WTC11 (cell line): Measurements from ENCODE around the gene AKAP13.
"Not testable (repeated sequence)": the region's sequence is repeated elsewhere in the genome, so short reads cannot be mapped to it uniquely, and the experiment has no call there.

ENCODE experiments used
- AR ChIP-seq: fragments of 250-450 bp; sonication (Bioruptor Pico); IDR thresholded peaks from 2 replicates; pipeline ENCODE4 v1.9.0; 2021; ENCODE audit warnings: mild to moderate bottlenecking
- CBFB ChIP-seq: sonication (generic); formaldehyde crosslinking; IDR thresholded peaks from 2 replicates; pipeline ENCODE4 v1.8.1; 2022; ENCODE audit warnings: mild to moderate bottlenecking, low read depth, missing genetic modification reagents
- CTCF ChIP-seq: fragments of 200-600 bp; IDR thresholded peaks from 2 replicates; pipeline ENCODE4 v1.8.0; 2022; ENCODE audit warnings: antibody characterized with exemption
- FOXK1 ChIP-seq: sonication (generic); formaldehyde crosslinking; IDR thresholded peaks from 2 replicates; pipeline ENCODE4 v1.8.0; 2022; ENCODE audit warnings: mild to moderate bottlenecking, moderate library complexity, missing genetic modification reagents
- KAT7 ChIP-seq: sonication (generic); formaldehyde crosslinking; IDR thresholded peaks from 2 replicates; pipeline ENCODE4 v1.8.1; 2023; ENCODE audit warnings: missing genetic modification reagents, mild to moderate bottlenecking, borderline replicate concordance
- STAT6 ChIP-seq: sonication (generic); formaldehyde crosslinking; conservative IDR thresholded peaks from 2 replicates; pipeline ENCODE4 v1.8.1; 2023; ENCODE audit warnings: mild to moderate bottlenecking, low read depth, missing genetic modification reagents, moderate library complexity
- ZNF416 ChIP-seq: fragments of 250-450 bp; sonication (Bioruptor Pico); IDR thresholded peaks from 2 replicates; pipeline ENCODE4 v1.9.0; 2021; ENCODE audit warnings: mild to moderate bottlenecking, inconsistent platforms

GRCh38 chr15:85343443-85343842, 37.0 kb upstream of the AKAP13 start:
- TF ChIP-seq AR (CRISPR knock-in tag); CTCF; ZNF416 (CRISPR knock-in tag); STAT6; CBFB (CRISPR knock-in tag); FOXK1 (CRISPR knock-in tag); KAT7 (CRISPR knock-in tag): not testable (repeated sequence)
